ENCODE data around the gene DNM2.
"Not testable (repeated sequence)": the region's sequence is repeated elsewhere in the genome, so short reads cannot be mapped to it uniquely, and the experiment has no call there.

DNM2 gene

GRCh38 chr19:10839114-10840050, 121.5 kb downstream of the DNM2 start:
- no peak for DNase-seq

GRCh38 chr19:10842788-10843187, 124.9 kb downstream of the DNM2 start:
- DNase-seq, result no peak

GRCh38 chr19:10846500-10847202, 128.8 kb downstream of the DNM2 start:
- DNase-seq, result no peak

- no peak for DNase-seq
These were observed 130.5 kb downstream of the DNM2 start, which contains the start of gene C19orf38 for GRCh38 chr19:10848230-10848856. TSS of gene C19orf38 (plus strand) at chr19:10848415. CDS start at chr19:10848509, 94 bp downstream.

GRCh38 chr19:10850631-10851030, 132.8 kb downstream of the DNM2 start:
- no peak for DNase-seq

GRCh38 chr19:10852098-10852800, 134.4 kb downstream of the DNM2 start:
- no peak for DNase-seq

GRCh38 chr19:10852941-10853340, 135.1 kb downstream of the DNM2 start:
- DNase-seq, result no peak

- no peak for DNase-seq
These were observed 136.6 kb downstream of the DNM2 start for GRCh38 chr19:10854350-10855089.

GRCh38 chr19:10855879-10856522, 138.1 kb downstream of the DNM2 start:
- peak in 1 of 2 experiments; percentile 61 for DNase-seq

GRCh38 chr19:10856899-10857298, 139.0 kb downstream of the DNM2 start:
- not testable (repeated sequence) for DNase-seq

GRCh38 chr19:10858204-10858828, 140.4 kb downstream of the DNM2 start:
- DNase-seq, result peak; percentile 58 to 60

GRCh38 chr19:10861103-10861651, 143.3 kb downstream of the DNM2 start:
- DNase-seq, result peak; percentile 54 to 62

GRCh38 chr19:10862561-10863106, 144.8 kb downstream of the DNM2 start:
- no peak for DNase-seq

- DNase-seq, result no peak
These were observed 145.3 kb downstream of the DNM2 start for GRCh38 chr19:10863107-10863717.

- DNase-seq, result peak; percentile 90 to 91
These were observed 146.6 kb downstream of the DNM2 start for GRCh38 chr19:10864538-10864899.

- DNase-seq, result no peak
These were observed 148.6 kb downstream of the DNM2 start for GRCh38 chr19:10866495-10866894.

GRCh38 chr19:10868872-10869547, 151.1 kb downstream of the DNM2 start:
- DNase-seq, result no peak

- not testable (repeated sequence) for DNase-seq
These were observed 152.0 kb downstream of the DNM2 start for GRCh38 chr19:10869872-10870311.

- DNase-seq, result no peak
These were observed 152.6 kb downstream of the DNM2 start for GRCh38 chr19:10870501-10870954.

All from activated T-cell treated with anti-CD3 and anti-CD28 coated beads, Interleukin-2, amount 50 U/mL, for 48 hours (primary cell).